HG02623 (cell line): ENCODE results near the gene VPS51.

ENCODE experiments used
- ATAC-seq: cut with Tn5 transposase; IDR thresholded peaks from one replicate; pipeline ENCODE4 v1.9.1; 2021; ENCODE audit warnings: moderate library complexity; ENCODE audit not compliant: unreplicated experiment

The VPS51 gene

GRCh38 chr11:65095974-65096806 lies at the start of gene VPS51:
Gene VPS51 (plus strand): TSS chr11:65096214. CDS start chr11:65096251, 37 bp downstream.
- peak; percentile 71 for ATAC-seq

- ATAC-seq: no peak
Measured at GRCh38 chr11:65047581-65048422, 48.2 kb upstream of the VPS51 start.

GRCh38 chr11:65051398-65051858 lies 44.6 kb upstream of the VPS51 start:
- ATAC-seq: no peak

- no peak for ATAC-seq
Measured at GRCh38 chr11:65053827-65054508, 42.0 kb upstream of the VPS51 start.

- ATAC-seq: no peak
Measured at GRCh38 chr11:65055538-65055937, 40.5 kb upstream of the VPS51 start.

GRCh38 chr11:65056999-65057398 lies 39.0 kb upstream of the VPS51 start:
- ATAC-seq: no peak

GRCh38 chr11:65057526-65057925 lies 38.5 kb upstream of the VPS51 start:
- ATAC-seq: no peak

- no peak for ATAC-seq
Measured at GRCh38 chr11:65058012-65058411, 38.0 kb upstream of the VPS51 start.

GRCh38 chr11:65058419-65059054 lies 37.5 kb upstream of the VPS51 start, which contains the start of gene NAALADL1:
Gene NAALADL1 (minus strand): TSS chr11:65058553. CDS start chr11:65058521, 32 bp downstream.
- no peak for ATAC-seq

GRCh38 chr11:65059523-65059922 lies 36.5 kb upstream of the VPS51 start:
- no peak for ATAC-seq

- no peak for ATAC-seq
Measured at GRCh38 chr11:65059959-65060824, 35.8 kb upstream of the VPS51 start.

- ATAC-seq: no peak
Measured at GRCh38 chr11:65060913-65061408, 35.1 kb upstream of the VPS51 start.

- ATAC-seq: no peak
Measured at GRCh38 chr11:65063532-65063931, 32.5 kb upstream of the VPS51 start.

GRCh38 chr11:65064847-65065240 lies 31.2 kb upstream of the VPS51 start:
- no peak for ATAC-seq

- no peak for ATAC-seq
Measured at GRCh38 chr11:65065851-65066250, 30.2 kb upstream of the VPS51 start.

- ATAC-seq: no peak
Measured at GRCh38 chr11:65066315-65066714, 29.7 kb upstream of the VPS51 start.

GRCh38 chr11:65066805-65067291 lies 29.2 kb upstream of the VPS51 start:
- no peak for ATAC-seq

- no peak for ATAC-seq
Measured at GRCh38 chr11:65067446-65067845, 28.6 kb upstream of the VPS51 start.

- no peak for ATAC-seq
Measured at GRCh38 chr11:65069217-65069616, 26.8 kb upstream of the VPS51 start.
